HCT116 (cell line): ENCODE data around the gene C1S. TPM values are rescaled to one million over a fixed set of nuclear protein-coding genes. Genes with fewer than 3 reads are reported as not detected.

Source experiments
- ATAC-seq: fragments of 200-7000 bp; cut with Tn5 transposase; 2 replicates; pipeline ENCODE4 v1.9.1; 2020; ENCODE audit warnings: mild to moderate bottlenecking, moderate library complexity
- BruUV-seq: library from RNA; stranded (reverse); fragments of 400-500 nt; replicated peaks from 2 replicates; lab custom pipeline; 2021; lab: Mats Ljungman, UMichigan
- CTCF ChIA-PET: fragments of 300-600 bp; sonication (Branson Sonifier 250); formaldehyde crosslinking; loops from one replicate; lab custom pipeline; 2021; ENCODE audit warnings: antibody characterized with exemption; lab: Charles Lee
- POLR2A ChIA-PET: fragments of 300-600, 350-600 bp; sonication (Branson Sonifier 250); formaldehyde crosslinking; loops from one replicate; lab custom pipeline; 2021; ENCODE audit warnings: antibody characterized with exemption; lab: Charles Lee
- RAD21 ChIA-PET, 2 experiments: fragments of 300-600 bp; sonication (Branson Sonifier 250); formaldehyde crosslinking; loops; one replicate each; lab custom pipeline; 2023; ENCODE audit warnings: low total read pairs in 2 of 2; ENCODE audit not compliant: uncharacterized antibody in 2 of 2, unreplicated experiment in 2 of 2, low non-redundant PET in 1 of 2; lab: Charles Lee
- DNase-seq: peaks from one replicate; pipeline ENCODE4 v3.0.0-alpha.2; 2010; ENCODE audit warnings: low read depth, low spot score
- H2AFZ ChIP-seq: fragments of 200-600 bp; shearing (Covaris generic), sonication (generic); 2 replicates; pipeline ENCODE4 v1.6.1; 2017; ENCODE audit warnings: low read depth, mixed run types, mixed read lengths, antibody characterized with exemption, low read length; ENCODE audit not compliant: poor library complexity, severe bottlenecking
- H3K27ac ChIP-seq: 2 replicates; pipeline ENCODE4 v1.5.1; 2012; ENCODE audit warnings: low read depth, low read length
- H3K27me3 ChIP-seq: fragments of 200-600 bp; sonication (generic); 2 replicates; pipeline ENCODE4 v1.6.1; 2016; ENCODE audit warnings: mixed run types, low read length, mixed read lengths; ENCODE audit not compliant: insufficient read depth
- H3K36me3 ChIP-seq, 2 experiments: fragments of 200-500 bp in 1 of 2; fragments of 200-600 bp in 1 of 2; sonication (Bioruptor generic) in 1 of 2; sonication (generic) in 1 of 2; 2 replicates each; pipeline versions ENCODE4 v1.5.1 to v1.6.1; 2014 to 2016; ENCODE audit warnings: low read length in 2 of 2, inconsistent platforms in 1 of 2, mixed read lengths in 1 of 2, mixed run types in 1 of 2; ENCODE audit not compliant: insufficient read depth in 2 of 2, control insufficient read depth in 1 of 2
- H3K4me1 ChIP-seq, 2 experiments: fragments of 200-600 bp in 1 of 2; sonication (generic) in 1 of 2; 2 replicates each; pipeline versions ENCODE4 v1.5.1 to v1.6.1; 2012 to 2017; ENCODE audit warnings: low read length in 2 of 2, inconsistent platforms in 1 of 2, mild to moderate bottlenecking in 1 of 2, mixed read lengths in 1 of 2, mixed run types in 1 of 2, moderate library complexity in 1 of 2; ENCODE audit not compliant: insufficient read depth in 2 of 2, control insufficient read depth in 1 of 2
- H3K4me2 ChIP-seq: fragments of 200-600 bp; sonication (generic); 2 replicates; pipeline ENCODE4 v1.6.1; 2017; ENCODE audit warnings: mixed run types, low read length, mixed read lengths
- H3K4me3 ChIP-seq, 2 experiments: fragments of 200-600 bp in 1 of 2; sonication (generic) in 1 of 2; replicated peaks in 1 of 2; 2 replicates each; pipeline ENCODE4 v1.5.1; 2011 to 2016; ENCODE audit warnings: low read length in 2 of 2, control low read depth in 1 of 2, low read depth in 1 of 2, mild to moderate bottlenecking in 1 of 2, mixed read lengths in 1 of 2, mixed run types in 1 of 2
- H3K79me2 ChIP-seq: fragments of 200-600 bp; sonication (generic); 2 replicates; pipeline ENCODE4 v1.6.1; 2017; ENCODE audit warnings: mild to moderate bottlenecking, mixed run types, low read length, moderate library complexity, mixed read lengths; ENCODE audit not compliant: insufficient read depth
- H3K9ac ChIP-seq: fragments of 200-600 bp; sonication (generic); 2 replicates; pipeline ENCODE4 v1.6.1; 2016; ENCODE audit warnings: low read length, mixed read lengths
- H3K9me2 ChIP-seq: fragments of 200-600 bp; sonication (generic), shearing (Covaris generic); 2 replicates; pipeline ENCODE4 v1.6.1; 2017; ENCODE audit warnings: mixed run types, mild to moderate bottlenecking, moderate library complexity; ENCODE audit not compliant: insufficient read depth
- H3K9me3 ChIP-seq, 2 experiments: fragments of 200-500 bp in 1 of 2; fragments of 200-600 bp in 1 of 2; sonication (Bioruptor generic) in 1 of 2; sonication (generic) in 1 of 2; 2 replicates each; pipeline ENCODE4 v1.6.1; 2014 to 2017; ENCODE audit warnings: low read length in 2 of 2, mixed read lengths in 2 of 2, inconsistent platforms in 1 of 2, low read depth in 1 of 2, mild to moderate bottlenecking in 1 of 2, mixed run types in 1 of 2, moderate library complexity in 1 of 2; ENCODE audit not compliant: control insufficient read depth in 1 of 2, insufficient read depth in 1 of 2
- H4K20me1 ChIP-seq: fragments of 200-600 bp; sonication (generic), shearing (Covaris generic); 2 replicates; pipeline ENCODE4 v1.6.1; 2017; ENCODE audit warnings: mixed run types, mild to moderate bottlenecking, moderate library complexity; ENCODE audit not compliant: insufficient read depth
- EGR1 ChIP-seq: IDR thresholded peaks from 2 replicates; pipeline ENCODE4 v1.6.1; 2012; ENCODE audit warnings: low read depth
- JUND ChIP-seq: IDR thresholded peaks from 2 replicates; pipeline ENCODE4 v1.6.1; 2012
- MAX ChIP-seq: IDR thresholded peaks from 2 replicates; pipeline ENCODE4 v1.6.1; 2012
- RAD21 ChIP-seq: IDR thresholded peaks from 2 replicates; pipeline ENCODE4 v1.6.1; 2012; ENCODE audit warnings: low read depth, mild to moderate bottlenecking
- SIN3A ChIP-seq: IDR thresholded peaks from 2 replicates; pipeline ENCODE4 v1.6.1; 2012; ENCODE audit warnings: low read depth
- YY1 ChIP-seq: IDR thresholded peaks from 2 replicates; pipeline ENCODE4 v1.6.1; 2011; ENCODE audit warnings: low read length, low read depth, moderate library complexity, mild to moderate bottlenecking; ENCODE audit not compliant: insufficient replicate concordance; ENCODE audit errors: extremely low read depth
- ZBTB33 ChIP-seq: IDR thresholded peaks from 2 replicates; pipeline ENCODE4 v1.6.1; 2011; ENCODE audit warnings: mild to moderate bottlenecking, low read length, moderate library complexity; ENCODE audit not compliant: insufficient replicate concordance; ENCODE audit errors: extremely low read depth
- ZFX ChIP-seq: fragments of 450-650 bp; IDR thresholded peaks from 2 replicates; pipeline ENCODE4 v1.6.1; 2017
- ZNF274 ChIP-seq: fragments of 200-500 bp; sonication (Bioruptor generic); IDR thresholded peaks from 2 replicates; pipeline ENCODE4 v1.6.1; 2014; ENCODE audit warnings: mild to moderate bottlenecking, low read depth, low read length, inconsistent platforms
- intact Hi-C: fragments of 100-400 bp; cut with micrococcal nuclease; formaldehyde crosslinking; loops from 2 replicates; pipeline ENCODE4 v1.10.0; 2022
- total RNA-seq: library from RNA; stranded (reverse); gene quantifications from one replicate; pipeline ENCODE4 v1.2.1, GENCODE V29; 2021; ENCODE audit not compliant: unreplicated experiment
- TF ChIP-seq, protein P1 (sequence below): IDR thresholded peaks from 2 replicates; pipeline ENCODE4 v1.6.1; 2012
- TF ChIP-seq, protein P2 (sequence below): IDR thresholded peaks from 2 replicates; pipeline ENCODE4 v1.6.1; 2012; ENCODE audit warnings: low read depth

Gene C1S
- total RNA-seq, 1 experiment from 2014 or later: 2.4 TPM

DNA sequence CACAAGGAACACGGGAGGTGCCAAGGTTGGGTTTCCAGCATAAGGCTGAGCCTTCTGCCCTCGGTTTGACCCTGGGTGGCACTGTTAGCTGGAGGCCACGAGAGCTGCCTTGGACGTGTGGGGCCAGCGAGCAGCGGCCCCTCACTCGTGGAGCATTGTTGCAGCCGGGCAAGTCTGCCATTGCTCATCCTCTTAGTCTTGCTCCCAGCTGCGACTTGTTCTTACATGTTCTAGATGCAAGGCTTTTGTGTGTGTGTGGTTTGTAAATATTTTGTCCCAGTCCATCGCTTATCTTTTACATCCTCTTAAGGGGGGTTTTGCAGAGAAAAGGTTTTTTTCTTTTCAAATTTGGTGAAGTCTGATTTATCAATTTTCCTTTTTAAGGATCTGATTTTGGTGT lies 21.1 kb upstream of the C1S start:
- Histone ChIP-seq H3K36me3 (no peaks in the 10 kb centered on the region), H3K9ac (no peak overlapping the region), H3K79me2 (no peaks in the 10 kb centered on the region)
- ChIA-PET POLR2A (no interaction called here), CTCF (no interaction called here)
- no peak for DNase-seq
- no peak for ATAC-seq
- TF ChIP-seq, protein P1, sequence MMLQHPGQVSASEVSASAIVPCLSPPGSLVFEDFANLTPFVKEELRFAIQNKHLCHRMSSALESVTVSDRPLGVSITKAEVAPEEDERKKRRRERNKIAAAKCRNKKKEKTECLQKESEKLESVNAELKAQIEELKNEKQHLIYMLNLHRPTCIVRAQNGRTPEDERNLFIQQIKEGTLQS: no peak
- TF ChIP-seq ZNF274: no peak
- TF ChIP-seq SIN3A: no peak
- TF ChIP-seq, protein P2, sequence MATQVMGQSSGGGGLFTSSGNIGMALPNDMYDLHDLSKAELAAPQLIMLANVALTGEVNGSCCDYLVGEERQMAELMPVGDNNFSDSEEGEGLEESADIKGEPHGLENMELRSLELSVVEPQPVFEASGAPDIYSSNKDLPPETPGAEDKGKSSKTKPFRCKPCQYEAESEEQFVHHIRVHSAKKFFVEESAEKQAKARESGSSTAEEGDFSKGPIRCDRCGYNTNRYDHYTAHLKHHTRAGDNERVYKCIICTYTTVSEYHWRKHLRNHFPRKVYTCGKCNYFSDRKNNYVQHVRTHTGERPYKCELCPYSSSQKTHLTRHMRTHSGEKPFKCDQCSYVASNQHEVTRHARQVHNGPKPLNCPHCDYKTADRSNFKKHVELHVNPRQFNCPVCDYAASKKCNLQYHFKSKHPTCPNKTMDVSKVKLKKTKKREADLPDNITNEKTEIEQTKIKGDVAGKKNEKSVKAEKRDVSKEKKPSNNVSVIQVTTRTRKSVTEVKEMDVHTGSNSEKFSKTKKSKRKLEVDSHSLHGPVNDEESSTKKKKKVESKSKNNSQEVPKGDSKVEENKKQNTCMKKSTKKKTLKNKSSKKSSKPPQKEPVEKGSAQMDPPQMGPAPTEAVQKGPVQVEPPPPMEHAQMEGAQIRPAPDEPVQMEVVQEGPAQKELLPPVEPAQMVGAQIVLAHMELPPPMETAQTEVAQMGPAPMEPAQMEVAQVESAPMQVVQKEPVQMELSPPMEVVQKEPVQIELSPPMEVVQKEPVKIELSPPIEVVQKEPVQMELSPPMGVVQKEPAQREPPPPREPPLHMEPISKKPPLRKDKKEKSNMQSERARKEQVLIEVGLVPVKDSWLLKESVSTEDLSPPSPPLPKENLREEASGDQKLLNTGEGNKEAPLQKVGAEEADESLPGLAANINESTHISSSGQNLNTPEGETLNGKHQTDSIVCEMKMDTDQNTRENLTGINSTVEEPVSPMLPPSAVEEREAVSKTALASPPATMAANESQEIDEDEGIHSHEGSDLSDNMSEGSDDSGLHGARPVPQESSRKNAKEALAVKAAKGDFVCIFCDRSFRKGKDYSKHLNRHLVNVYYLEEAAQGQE: no peak
- TF ChIP-seq ZFX: no peak
- TF ChIP-seq RAD21: no peak
- no peak for TF ChIP-seq EGR1
- TF ChIP-seq JUND: no peak
- no peak for TF ChIP-seq MAX
- no peak for TF ChIP-seq YY1
- no peak for TF ChIP-seq ZBTB33
- TF ChIP-seq, all 23 proteins: peak for 0
- intact Hi-C loops: no loop called here
- H3K4me2 ChIP-seq: no peak overlapping the region
- H3K9me2 ChIP-seq: no peaks in the 10 kb centered on the region
- H3K4me3 ChIP-seq: no peak overlapping the region
- no TSS peak for BruUV-seq
- H3K4me1 ChIP-seq: peaks cover 0 to 9% of the 10 kb centered on the region in 2 experiments; a peak in 1 of 4 replicates
- RAD21 ChIA-PET: no interaction called here
- no peaks in the 10 kb centered on the region for H4K20me1 ChIP-seq
- no peaks in the 10 kb centered on the region for H3K9me3 ChIP-seq
- H3K27ac ChIP-seq: no peak overlapping the region
- no peak overlapping the region for H2AFZ ChIP-seq
- H3K27me3 ChIP-seq: no peaks in the 10 kb centered on the region
